Measurements from ENCODE around the gene ZNF354B.
"Not testable (repeated sequence)": the region's sequence is repeated elsewhere in the genome, so short reads cannot be mapped to it uniquely, and the experiment has no call there.

The ZNF354B gene

DNA sequence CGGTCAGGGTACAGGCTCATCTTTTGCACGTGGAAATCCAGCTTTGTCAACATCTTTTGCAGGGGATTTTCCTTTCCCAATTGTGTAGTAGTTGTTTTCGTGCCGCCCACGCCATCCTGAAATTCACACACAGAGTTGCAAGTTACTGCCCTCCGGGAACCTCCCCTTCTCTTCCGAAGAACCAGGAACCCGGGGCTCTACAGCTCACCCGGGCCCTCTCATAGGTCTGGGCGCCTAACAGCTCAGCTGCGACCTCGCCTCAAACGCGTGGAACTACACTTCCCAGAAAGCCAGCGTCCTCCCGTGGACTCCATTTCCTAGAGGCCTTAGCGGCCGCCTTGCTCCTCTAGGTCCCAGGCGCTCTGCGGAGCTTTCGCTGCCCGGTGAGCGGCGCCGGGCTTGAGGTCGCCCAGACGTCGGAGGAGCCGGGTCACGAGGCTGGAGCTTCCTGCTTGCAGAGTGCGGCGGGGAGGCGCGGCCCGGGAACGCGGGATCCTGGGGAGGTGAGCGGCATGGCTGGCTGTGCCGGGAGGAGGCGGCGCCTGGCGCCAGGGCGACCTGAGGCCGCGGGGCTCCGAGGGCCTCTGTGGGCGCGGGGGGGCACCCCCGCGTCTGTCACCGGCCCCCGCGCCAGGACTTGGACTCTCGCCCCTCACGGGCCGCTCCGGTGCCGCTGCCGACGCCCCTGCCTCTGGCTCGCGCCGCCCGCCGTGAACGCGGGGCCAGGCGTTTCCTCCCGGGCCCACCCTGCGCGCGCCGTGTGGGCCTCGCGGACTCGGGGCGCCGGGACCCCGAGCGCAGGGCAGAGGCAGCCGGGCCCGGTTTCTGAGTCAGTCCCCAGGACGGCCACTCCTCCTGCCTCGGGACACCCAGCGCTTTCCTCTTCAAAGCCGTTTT lies at the start of gene ZNF354B:
TSS of gene ZNF354B (plus strand) at position 329 of the 897 bp plus-strand sequence. CDS start 1,095 bp downstream, outside the sequence.
- peak; percentile 85 for DNase-seq

DNA sequence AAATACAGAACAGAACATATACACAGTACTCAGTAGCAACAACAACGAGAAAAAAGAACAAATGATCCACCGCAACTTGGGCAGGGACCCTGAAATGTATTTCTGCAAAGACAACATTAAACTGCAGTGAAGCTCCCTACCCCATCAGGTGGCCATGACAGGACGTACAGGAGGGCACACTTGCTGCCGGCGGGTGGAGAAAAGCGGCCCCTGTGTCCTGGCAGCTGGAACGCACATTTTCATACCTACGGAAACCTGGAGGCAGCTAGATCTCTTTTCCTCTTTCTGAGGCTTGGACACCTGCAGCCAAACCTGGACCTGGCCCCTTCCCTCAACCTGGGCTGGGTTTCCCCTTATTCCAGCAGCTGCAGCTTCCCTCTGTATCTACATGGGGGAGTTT lies 42.2 kb upstream of the ZNF354B start:
- DNase-seq: no peak

- no peak for DNase-seq
Measured at GRCh38 chr5:178818094-178818493, 41.7 kb upstream of the ZNF354B start.

GRCh38 chr5:178820001-178820400 lies 39.8 kb upstream of the ZNF354B start:
- DNase-seq: no peak

DNA sequence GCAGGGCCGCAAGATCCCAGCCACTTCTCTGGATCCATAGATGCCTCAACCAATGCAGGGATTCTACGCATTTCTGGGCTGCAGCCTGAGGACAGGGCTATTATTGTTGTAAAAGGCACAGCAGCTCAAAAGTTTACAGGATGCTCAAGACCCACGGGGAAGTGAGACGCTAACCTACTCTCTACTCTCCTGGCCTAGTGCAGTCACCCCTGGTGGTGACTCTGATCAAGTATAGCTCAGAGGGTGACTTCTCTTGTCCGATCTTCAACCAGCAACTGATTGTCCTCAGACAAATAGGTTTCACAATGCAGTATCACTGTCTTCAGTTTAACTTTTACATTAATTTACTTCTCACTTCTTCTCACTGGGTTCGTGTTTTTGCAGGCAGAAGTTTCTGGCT lies 34.3 kb upstream of the ZNF354B start:
- no peak for DNase-seq

GRCh38 chr5:178826216-178826615 lies 33.5 kb upstream of the ZNF354B start:
- no peak for DNase-seq

GRCh38 chr5:178827636-178828035 lies 32.1 kb upstream of the ZNF354B start:
- DNase-seq: no peak

DNA sequence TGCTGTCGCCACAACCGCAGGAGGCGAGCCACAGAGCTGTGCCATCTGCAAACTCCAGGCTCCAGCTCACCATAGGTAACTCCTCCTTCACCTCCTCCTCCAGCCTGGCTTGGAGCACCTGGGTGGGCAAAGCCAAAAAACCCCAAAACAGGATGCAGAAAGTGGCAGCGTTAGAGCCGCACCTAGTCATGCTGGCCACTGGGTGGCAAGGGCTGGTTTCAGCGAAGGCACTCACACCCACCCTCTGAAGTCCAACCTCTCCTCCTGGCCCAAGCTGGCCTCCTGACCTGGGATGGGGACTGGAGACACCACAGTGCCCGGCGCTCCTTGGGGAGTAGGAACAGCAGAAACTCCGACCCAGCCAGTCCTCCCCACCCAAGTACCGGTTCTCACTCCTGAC lies 28.7 kb upstream of the ZNF354B start:
- no peak for DNase-seq

DNA sequence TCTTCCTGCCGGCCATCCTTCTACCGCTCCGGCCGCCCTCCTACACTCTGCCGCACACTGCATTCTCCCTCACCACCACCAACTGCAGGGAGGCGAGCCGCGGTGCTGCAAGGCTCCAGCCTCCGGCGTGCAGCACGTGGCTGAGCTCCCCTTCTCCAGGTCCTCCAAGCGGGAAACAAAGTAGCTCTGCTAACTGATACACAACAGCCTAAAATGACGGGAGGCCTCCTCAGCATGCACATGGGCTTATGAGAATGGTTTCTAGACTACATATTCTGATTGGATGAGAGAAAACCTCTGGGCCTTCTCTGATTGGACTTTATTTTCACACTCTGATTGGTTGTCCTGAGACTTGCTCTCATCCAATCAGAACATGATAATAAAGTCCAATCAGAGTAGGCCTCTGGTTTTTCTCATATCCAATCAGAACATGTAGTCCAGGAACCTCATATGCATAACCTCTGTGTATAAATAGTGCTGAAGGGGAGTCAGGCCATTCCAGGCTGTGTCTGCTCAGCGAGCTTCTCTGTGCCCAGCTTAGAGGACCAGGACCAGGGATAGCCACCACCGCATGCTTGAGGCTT lies 27.0 kb upstream of the ZNF354B start:
- no peak for DNase-seq

GRCh38 chr5:178836628-178837027 lies 23.1 kb upstream of the ZNF354B start:
- DNase-seq: no peak

GRCh38 chr5:178838695-178839318 lies 20.9 kb upstream of the ZNF354B start:
- DNase-seq: not testable (repeated sequence)

DNA sequence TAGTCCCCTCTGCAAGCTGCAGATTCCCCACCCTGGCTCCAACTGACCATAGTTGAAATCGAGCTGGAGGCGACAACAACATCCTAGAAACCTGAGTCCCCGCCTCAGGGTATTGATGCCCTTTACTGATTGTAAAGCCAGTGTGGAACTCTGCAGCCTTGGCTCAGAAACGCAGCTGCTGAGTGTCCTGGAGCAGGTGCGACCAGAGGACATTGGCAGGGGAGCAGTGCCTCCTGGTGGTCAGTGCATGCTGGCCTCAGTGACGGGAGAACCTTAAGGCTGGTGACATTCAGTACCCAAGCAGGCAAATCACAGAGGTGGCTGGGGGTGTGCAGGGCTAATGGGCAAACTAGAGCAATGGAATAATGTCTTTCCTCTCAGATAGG lies 20.4 kb upstream of the ZNF354B start:
- peak; percentile 61 for DNase-seq

- not testable (repeated sequence) for DNase-seq
Measured at GRCh38 chr5:178840399-178840798, 19.4 kb upstream of the ZNF354B start.

DNA sequence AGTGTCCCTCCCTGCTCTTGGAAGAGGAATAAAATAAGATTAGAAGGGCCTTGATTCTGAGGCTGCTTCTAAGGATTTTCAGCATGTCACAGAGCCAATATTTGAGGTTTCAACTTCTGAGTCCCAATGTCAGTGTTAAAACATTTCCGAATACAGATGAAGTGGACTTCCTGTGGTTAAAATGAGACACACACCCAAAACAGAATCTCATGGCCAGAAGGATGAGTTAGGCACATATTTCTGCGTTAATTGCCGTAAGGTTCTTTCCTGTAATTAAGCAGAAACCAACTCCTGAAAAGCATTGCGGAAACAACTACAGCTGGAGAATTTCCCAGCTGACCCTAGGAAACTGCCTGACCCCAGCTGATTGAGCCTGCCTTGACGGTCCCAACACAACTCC lies 10.4 kb upstream of the ZNF354B start:
- no peak for DNase-seq

GRCh38 chr5:178851951-178852350 lies 7.8 kb upstream of the ZNF354B start:
- no peak for DNase-seq

DNA sequence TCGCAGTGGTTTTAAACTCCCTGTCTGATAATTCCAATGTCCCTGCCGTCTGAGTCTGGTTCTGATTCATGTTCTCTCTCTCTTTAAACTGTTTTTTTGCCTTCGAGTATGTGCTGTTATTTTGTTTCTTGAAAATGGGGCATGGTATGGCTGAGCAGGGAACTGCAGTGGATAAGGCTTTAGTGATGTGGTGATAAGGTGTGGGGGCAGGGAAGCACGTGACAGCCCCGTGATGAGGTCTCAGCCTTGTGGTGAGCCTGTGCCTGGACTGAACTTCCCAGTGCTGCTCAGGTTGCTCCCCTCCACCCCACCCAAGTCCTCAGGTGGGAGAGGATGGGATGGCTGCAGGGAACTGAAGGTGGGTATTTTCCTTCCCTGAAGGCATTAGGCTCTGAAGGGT lies 5.5 kb upstream of the ZNF354B start:
- DNase-seq: no peak

DNA sequence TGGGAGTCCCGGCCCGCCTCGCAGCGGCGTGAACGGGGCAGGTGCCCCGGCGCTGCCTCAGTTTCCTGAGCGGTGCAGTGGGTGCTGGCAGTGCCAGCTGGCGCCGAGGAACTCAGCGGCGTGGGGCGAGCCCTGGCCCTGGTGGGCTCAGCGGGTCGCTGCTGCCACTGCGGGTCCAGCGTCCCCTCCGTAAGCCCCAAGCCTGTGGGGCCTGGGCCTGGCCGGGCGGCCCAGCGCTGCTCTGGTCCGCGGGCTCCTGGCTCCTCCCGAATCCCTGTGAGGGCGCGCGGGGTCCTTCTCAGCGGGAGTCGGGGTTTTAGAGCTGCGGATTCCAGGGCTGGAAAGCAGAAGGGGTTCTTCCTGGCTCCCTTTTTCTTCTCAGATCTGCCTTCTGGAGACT lies 862 bp downstream of the ZNF354B start:
- not testable (repeated sequence) for DNase-seq

GRCh38 chr5:178861627-178862026 lies 1.9 kb downstream of the ZNF354B start:
- DNase-seq: no peak

DNA sequence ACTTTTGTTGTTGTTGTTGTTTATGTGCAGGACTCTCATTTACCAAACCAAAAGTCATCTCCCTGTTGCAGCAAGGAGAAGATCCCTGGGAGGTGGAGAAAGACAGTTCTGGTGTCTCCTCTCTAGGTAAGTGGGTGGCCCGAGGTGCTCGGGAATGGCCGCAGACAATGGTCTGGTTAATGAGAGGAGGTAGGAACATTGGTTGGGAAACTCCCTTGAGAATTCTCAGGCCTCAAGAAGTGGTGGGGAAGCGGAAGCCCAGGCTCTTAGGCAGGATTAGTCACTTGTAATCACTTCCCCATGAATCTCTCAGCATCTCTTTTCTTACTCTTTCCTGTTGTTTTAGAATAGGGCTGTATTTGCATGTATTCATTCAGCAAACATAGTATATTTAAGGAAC lies 7.2 kb downstream of the ZNF354B start:
- no peak for DNase-seq

GRCh38 chr5:178869577-178869976 lies 9.8 kb downstream of the ZNF354B start:
- no peak for DNase-seq

GRCh38 chr5:178870411-178870810 lies 10.7 kb downstream of the ZNF354B start:
- DNase-seq: no peak

GRCh38 chr5:178872302-178872701 lies 12.5 kb downstream of the ZNF354B start:
- DNase-seq: no peak

DNA sequence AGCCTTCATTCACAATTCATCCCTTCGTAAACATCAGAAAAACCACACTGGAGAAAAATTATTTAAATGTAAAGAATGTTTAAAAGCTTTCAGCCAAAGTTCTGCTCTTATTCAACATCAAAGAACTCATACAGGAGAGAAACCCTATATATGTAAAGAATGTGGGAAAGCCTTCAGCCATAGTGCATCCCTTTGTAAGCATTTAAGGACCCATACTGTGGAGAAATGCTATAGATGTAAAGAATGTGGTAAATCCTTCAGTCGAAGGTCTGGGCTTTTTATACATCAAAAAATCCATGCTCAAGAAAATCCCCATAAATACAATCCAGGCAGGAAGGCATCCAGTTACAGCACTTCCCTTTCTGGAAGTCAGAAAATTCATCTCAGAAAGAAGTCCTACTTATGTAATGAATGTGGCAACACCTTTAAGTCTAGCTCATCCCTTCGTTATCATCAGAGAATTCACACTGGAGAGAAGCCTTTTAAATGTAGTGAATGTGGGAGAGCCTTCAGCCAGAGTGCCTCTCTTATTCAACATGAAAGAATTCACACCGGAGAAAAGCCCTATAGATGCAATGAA lies 23.5 kb downstream of the ZNF354B start:
- DNase-seq: not testable (repeated sequence)

All from activated CD8-positive, alpha-beta memory T cell treated with anti-CD3 and anti-CD28 coated beads, Interleukin-2, amount 50 U/mL, for 48 hours (primary cell).